Loucy (cell line): Measurements from ENCODE around the gene PCCB.

ENCODE experiments used
- H2AFZ ChIP-seq: fragments of 200-600 bp; sonication (generic); 2 replicates; pipeline ENCODE4 v1.6.0; 2016; ENCODE audit warnings: antibody characterized with exemption, mild to moderate bottlenecking, low read length, moderate library complexity
- H3F3A ChIP-seq: fragments of 200-600 bp; 2 replicates; pipeline ENCODE4 v1.6.0; 2016; ENCODE audit warnings: antibody characterized with exemption, low read depth, mild to moderate bottlenecking
- H3K27me3 ChIP-seq: fragments of 200-600 bp; sonication (generic); 2 replicates; pipeline ENCODE4 v1.6.1; 2014; ENCODE audit warnings: low read length, mild to moderate bottlenecking; ENCODE audit not compliant: insufficient read depth, poor library complexity, severe bottlenecking
- H3K36me3 ChIP-seq: fragments of 200-600 bp; sonication (generic); 2 replicates; pipeline ENCODE4 v1.6.1; 2016; ENCODE audit warnings: low read length; ENCODE audit not compliant: insufficient read depth
- H3K4me1 ChIP-seq: fragments of 200-600 bp; sonication (generic); 2 replicates; pipeline ENCODE4 v1.5.1; 2014; ENCODE audit warnings: low read length, mild to moderate bottlenecking; ENCODE audit not compliant: insufficient read depth, poor library complexity, severe bottlenecking
- H3K4me2 ChIP-seq: fragments of 200-600 bp; sonication (generic); 2 replicates; pipeline ENCODE4 v1.6.0; 2014; ENCODE audit warnings: antibody characterized with exemption, low read length, low read depth, mild to moderate bottlenecking; ENCODE audit not compliant: poor library complexity, severe bottlenecking
- H3K4me3 ChIP-seq: fragments of 200-600 bp; sonication (generic); 2 replicates; pipeline ENCODE4 v1.5.1; 2014; ENCODE audit warnings: low read length, mild to moderate bottlenecking, mixed read lengths; ENCODE audit not compliant: poor library complexity, severe bottlenecking
- H3K79me2 ChIP-seq: fragments of 200-600 bp; sonication (generic); 2 replicates; pipeline ENCODE4 v1.6.1; 2014; ENCODE audit warnings: low read length; ENCODE audit not compliant: insufficient read depth
- H3K9ac ChIP-seq: fragments of 200-600 bp; sonication (generic); 2 replicates; pipeline ENCODE4 v1.6.0; 2014; ENCODE audit warnings: mild to moderate bottlenecking, low read depth, low read length, moderate library complexity; ENCODE audit not compliant: poor library complexity, severe bottlenecking
- H3K9me2 ChIP-seq: fragments of 200-600 bp; sonication (generic); replicated peaks from 2 replicates; pipeline ENCODE4 v1.6.1; 2016; ENCODE audit warnings: low read depth, low read length, mixed read lengths
- H3K9me3 ChIP-seq: fragments of 200-600 bp; sonication (generic); 2 replicates; pipeline ENCODE4 v1.6.1; 2014; ENCODE audit warnings: mild to moderate bottlenecking, antibody characterized with exemption, low read length, low read depth; ENCODE audit not compliant: insufficient read depth
- H4K20me1 ChIP-seq: fragments of 200-600 bp; sonication (generic); 2 replicates; pipeline ENCODE4 v1.6.0; 2014; ENCODE audit warnings: antibody characterized with exemption, low read length, mild to moderate bottlenecking; ENCODE audit not compliant: insufficient read depth, poor library complexity, severe bottlenecking
- CTCF ChIP-seq: fragments of 200-600 bp; sonication (generic); conservative IDR thresholded peaks from 2 replicates; pipeline ENCODE4 v1.5.1; 2014; ENCODE audit warnings: mild to moderate bottlenecking, antibody characterized with exemption, low read length
- EZH2phosphoT487 ChIP-seq: fragments of 200-600 bp; IDR thresholded peaks from 2 replicates; pipeline ENCODE4 v1.6.1; 2018; ENCODE audit warnings: antibody characterized with exemption, mild to moderate bottlenecking, moderate library complexity, borderline replicate concordance

PCCB gene

GRCh38 chr3:136236109-136236508 lies 14.0 kb upstream of the PCCB start:
- no peak for TF ChIP-seq EZH2phosphoT487
- TF ChIP-seq CTCF = no peak
- Histone ChIP-seq H3K9me2 (no peaks in the 10 kb centered on the region), H2AFZ (no peak overlapping the region), H3K36me3 (no peaks in the 10 kb centered on the region), H3K27me3 (no peaks in the 10 kb centered on the region), H3K79me2 (no peaks in the 10 kb centered on the region), H3K4me2 (no peak overlapping the region), H3F3A (no peaks in the 10 kb centered on the region), H3K9ac (no peak overlapping the region), H4K20me1 (no peaks in the 10 kb centered on the region), H3K4me1 (no peaks in the 10 kb centered on the region), H3K9me3 (no peaks in the 10 kb centered on the region), H3K4me3 (no peak overlapping the region)

GRCh38 chr3:136237103-136237502 lies 13.0 kb upstream of the PCCB start:
- H3K79me2 ChIP-seq = no peaks in the 10 kb centered on the region
- no peaks in the 10 kb centered on the region for H3K36me3 ChIP-seq
- no peak overlapping the region for H3K4me2 ChIP-seq
- H3K9me3 ChIP-seq = no peaks in the 10 kb centered on the region
- H3K9ac ChIP-seq = no peak overlapping the region
- no peaks in the 10 kb centered on the region for H3K27me3 ChIP-seq
- no peak overlapping the region for H2AFZ ChIP-seq
- no peak overlapping the region for H3K4me3 ChIP-seq
- no peaks in the 10 kb centered on the region for H4K20me1 ChIP-seq
- no peaks in the 10 kb centered on the region for H3K4me1 ChIP-seq
- no peaks in the 10 kb centered on the region for H3K9me2 ChIP-seq
- H3F3A ChIP-seq = no peaks in the 10 kb centered on the region
- TF ChIP-seq EZH2phosphoT487 (no peak), CTCF (no peak)

- Histone ChIP-seq H3K4me3 (no peak overlapping the region), H3K4me1 (no peaks in the 10 kb centered on the region), H2AFZ (no peak overlapping the region), H3K9ac (no peak overlapping the region), H3K27me3 (no peaks in the 10 kb centered on the region), H4K20me1 (no peaks in the 10 kb centered on the region), H3K4me2 (no peak overlapping the region), H3K9me2 (no peaks in the 10 kb centered on the region), H3K9me3 (no peaks in the 10 kb centered on the region), H3K36me3 (no peaks in the 10 kb centered on the region), H3K79me2 (no peaks in the 10 kb centered on the region), H3F3A (no peaks in the 10 kb centered on the region)
- TF ChIP-seq EZH2phosphoT487 (no peak), CTCF (no peak)
These were observed 12.0 kb upstream of the PCCB start for GRCh38 chr3:136237961-136238649.
